Measurements from ENCODE around the gene IFI27.

The IFI27 gene

DNA sequence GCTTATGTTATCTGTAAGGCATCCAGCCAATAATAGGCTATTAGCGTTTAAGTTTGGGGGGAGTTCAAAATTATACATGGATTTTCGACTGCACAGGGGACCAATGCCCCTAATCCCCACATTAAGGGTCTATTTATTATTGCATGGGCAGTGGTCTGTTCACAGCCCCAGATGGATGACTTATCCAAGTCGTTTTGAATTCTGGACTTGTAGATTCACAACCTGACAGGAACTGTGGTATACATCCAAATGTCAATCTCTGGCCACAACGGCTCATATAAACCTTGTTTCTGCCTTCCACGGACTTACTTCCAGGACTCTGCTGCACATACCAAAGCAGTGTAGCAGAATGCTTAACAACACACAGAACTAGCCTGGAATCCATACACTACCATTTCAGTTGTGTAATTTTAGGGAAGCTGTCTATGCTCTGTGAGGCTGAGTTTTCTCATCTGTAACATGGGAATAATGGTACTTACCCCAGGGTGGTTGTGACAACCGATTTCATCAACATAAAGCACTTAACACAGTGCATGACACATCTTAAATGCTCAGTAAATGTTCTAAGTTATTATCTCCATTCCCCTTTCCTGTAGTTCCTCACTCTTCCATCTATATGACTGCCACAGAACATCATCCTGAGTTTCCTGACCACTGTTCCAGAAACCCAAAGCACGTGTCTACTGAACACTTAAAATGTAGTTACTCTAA, 33.3 kb upstream of the IFI27 start:
- peak overlapping the region; percentile 72 for H3K4me3 ChIP-seq (ENCODE audit: low read depth, low read length)
- TF ChIP-seq, protein P1, sequence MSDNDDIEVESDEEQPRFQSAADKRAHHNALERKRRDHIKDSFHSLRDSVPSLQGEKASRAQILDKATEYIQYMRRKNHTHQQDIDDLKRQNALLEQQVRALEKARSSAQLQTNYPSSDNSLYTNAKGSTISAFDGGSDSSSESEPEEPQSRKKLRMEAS (IDR thresholded peaks at IDR 0.05; ENCODE audit: low read depth, low read length), result no peak
- TF ChIP-seq POLR2A (IDR thresholded peaks at IDR 0.05; ENCODE audit: extremely low read depth, insufficient read length), result no peak
- no peak for TF ChIP-seq MYC (IDR thresholded peaks at IDR 0.05; ENCODE audit: low read depth, low read length)
- no peak for TF ChIP-seq CTCF (IDR thresholded peaks at IDR 0.05; ENCODE audit: low read depth, low read length)
- DNase-seq (ENCODE audit: low read depth), result no peak

DNA sequence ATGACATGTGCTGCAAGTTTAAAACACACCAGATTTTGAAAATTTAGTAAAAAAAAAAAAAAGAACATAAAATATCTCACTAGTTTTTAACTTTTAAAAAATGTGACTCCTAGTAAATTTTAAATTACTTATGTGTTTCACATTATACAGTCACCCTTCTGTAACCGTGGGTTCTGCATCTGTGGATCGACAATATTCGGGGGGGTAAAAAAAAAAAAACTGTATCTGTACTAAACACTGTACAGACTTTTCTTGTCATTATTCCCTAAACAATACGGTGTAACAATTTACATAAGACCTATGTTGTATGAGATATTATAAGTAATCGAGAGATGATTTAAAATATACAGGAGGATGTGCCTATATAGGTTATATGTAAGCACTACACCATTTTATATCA, 32.7 kb upstream of the IFI27 start:
- H3K4me3 ChIP-seq (ENCODE audit: low read depth, low read length), result peak overlapping the region; percentile 72
- DNase-seq (ENCODE audit: low read depth), result no peak
- TF ChIP-seq CTCF (IDR thresholded peaks at IDR 0.05; ENCODE audit: low read depth, low read length) (no peak), POLR2A (IDR thresholded peaks at IDR 0.05; ENCODE audit: extremely low read depth, insufficient read length) (no peak), MYC (IDR thresholded peaks at IDR 0.05; ENCODE audit: low read depth, low read length) (no peak)
- TF ChIP-seq, protein P1 (IDR thresholded peaks at IDR 0.05; ENCODE audit: low read depth, low read length), result no peak

DNA sequence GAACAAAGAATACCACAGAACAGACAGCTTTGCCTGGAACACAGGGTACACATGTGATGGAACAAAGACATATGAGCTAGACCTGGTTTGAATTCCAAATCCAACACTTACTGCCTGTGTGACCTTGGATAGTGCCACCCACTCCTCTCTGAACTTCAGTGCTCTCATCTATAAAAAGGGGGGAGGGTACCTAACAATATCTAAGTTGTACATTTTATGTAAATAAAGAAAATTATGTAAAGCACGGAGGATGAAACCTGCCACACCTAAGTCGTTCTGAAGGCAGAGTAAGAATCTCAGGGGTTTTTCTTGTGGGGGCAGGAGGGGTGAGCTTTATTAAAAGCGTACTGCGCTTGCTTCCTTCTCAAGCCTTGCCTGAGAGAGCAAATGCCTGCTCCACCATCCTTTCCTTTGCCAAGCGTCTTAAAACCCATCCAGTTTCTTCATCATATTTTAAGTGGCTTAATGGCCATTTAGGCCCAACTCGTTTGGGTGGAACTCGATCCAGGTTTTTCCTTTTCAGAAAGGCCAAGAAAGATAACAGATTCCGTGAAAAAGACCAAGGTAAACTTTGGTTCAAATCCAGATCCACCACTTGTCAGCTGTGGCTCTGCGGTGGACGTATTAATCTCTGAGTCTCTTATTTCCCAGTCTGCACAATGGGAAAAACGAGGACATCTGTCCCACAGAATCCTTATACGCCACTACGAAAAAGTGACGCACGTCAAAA, 30.5 kb upstream of the IFI27 start:
- no peak for TF ChIP-seq POLR2A (IDR thresholded peaks at IDR 0.05; ENCODE audit: extremely low read depth, insufficient read length)
- TF ChIP-seq, protein P1 (IDR thresholded peaks at IDR 0.05; ENCODE audit: low read depth, low read length), result no peak
- TF ChIP-seq CTCF (IDR thresholded peaks at IDR 0.05; ENCODE audit: low read depth, low read length), result no peak
- TF ChIP-seq MYC (IDR thresholded peaks at IDR 0.05; ENCODE audit: low read depth, low read length), result no peak
- peak; percentile 8 for DNase-seq (ENCODE audit: low read depth)
- H3K4me3 ChIP-seq (ENCODE audit: low read depth, low read length), result peak overlapping the region; percentile 72

GRCh38 chr14:94080621-94081385, 29.7 kb upstream of the IFI27 start, which contains the start of the genes DDX24 and IFI27L1:
TSS of gene DDX24 (minus strand) at chr14:94081202. CDS start at chr14:94079742, 1,460 bp downstream.
TSS of gene IFI27L1 (plus strand) at chr14:94081310. CDS start at chr14:94096938, 15,628 bp downstream.
- peak; percentile 94 for DNase-seq (ENCODE audit: low read depth)
- H3K4me3 ChIP-seq (ENCODE audit: low read depth, low read length), result peak within 1 kb of the TSS; percentile 72
- TF ChIP-seq MYC (IDR thresholded peaks at IDR 0.05; ENCODE audit: low read depth, low read length) (peak; percentile 87), POLR2A (IDR thresholded peaks at IDR 0.05; ENCODE audit: extremely low read depth, insufficient read length) (peak; percentile 92), CTCF (IDR thresholded peaks at IDR 0.05; ENCODE audit: low read depth, low read length) (no peak)
- TF ChIP-seq, protein P1 (IDR thresholded peaks at IDR 0.05; ENCODE audit: low read depth, low read length), result peak; percentile 76

DNA sequence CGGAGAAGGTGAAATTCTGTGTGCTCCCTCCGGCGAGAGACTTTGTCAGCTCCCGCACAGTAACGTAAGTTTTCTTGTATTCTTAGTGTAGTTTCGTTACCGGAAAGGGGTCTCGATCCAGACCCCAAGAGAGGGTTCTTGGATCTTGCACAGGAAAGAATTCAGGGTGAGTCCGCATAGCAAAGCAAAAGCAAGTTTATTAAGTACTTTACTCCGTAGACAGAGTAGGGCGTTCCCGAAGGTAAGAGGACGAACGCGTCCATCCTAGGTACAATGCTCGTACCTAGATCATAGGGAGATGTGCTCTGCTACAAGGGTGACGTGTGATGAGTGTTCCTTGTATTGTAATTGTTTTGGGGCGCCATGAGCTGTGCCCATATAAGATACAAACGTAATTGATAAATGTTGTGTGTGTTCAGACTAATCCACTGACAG, 29.1 kb upstream of the IFI27 start:
- no peak for TF ChIP-seq POLR2A (IDR thresholded peaks at IDR 0.05; ENCODE audit: extremely low read depth, insufficient read length)
- no peak for TF ChIP-seq MYC (IDR thresholded peaks at IDR 0.05; ENCODE audit: low read depth, low read length)
- TF ChIP-seq, protein P1 (IDR thresholded peaks at IDR 0.05; ENCODE audit: low read depth, low read length), result no peak
- TF ChIP-seq CTCF (IDR thresholded peaks at IDR 0.05; ENCODE audit: low read depth, low read length), result no peak
- DNase-seq (ENCODE audit: low read depth), result no peak
- peak overlapping the region; percentile 72 for H3K4me3 ChIP-seq (ENCODE audit: low read depth, low read length)
